Choroid plexus epithelial cell (primary cell): ENCODE results near the gene XPR1.

Source experiments
- DNase-seq: peaks from one replicate; pipeline ENCODE4 v3.0.0-alpha.2; 2010; ENCODE audit warnings: low read depth
- H3K4me3 ChIP-seq: 2 replicates; pipeline ENCODE4 v1.5.1; 2011; ENCODE audit warnings: low read depth, mild to moderate bottlenecking, control low read depth, low read length, moderate library complexity
- CTCF ChIP-seq: conservative IDR thresholded peaks from 2 replicates; pipeline ENCODE4 v1.5.1; 2011; ENCODE audit warnings: low read depth, mild to moderate bottlenecking, control low read depth, inconsistent platforms, low read length, moderate library complexity

XPR1 gene

DNA sequence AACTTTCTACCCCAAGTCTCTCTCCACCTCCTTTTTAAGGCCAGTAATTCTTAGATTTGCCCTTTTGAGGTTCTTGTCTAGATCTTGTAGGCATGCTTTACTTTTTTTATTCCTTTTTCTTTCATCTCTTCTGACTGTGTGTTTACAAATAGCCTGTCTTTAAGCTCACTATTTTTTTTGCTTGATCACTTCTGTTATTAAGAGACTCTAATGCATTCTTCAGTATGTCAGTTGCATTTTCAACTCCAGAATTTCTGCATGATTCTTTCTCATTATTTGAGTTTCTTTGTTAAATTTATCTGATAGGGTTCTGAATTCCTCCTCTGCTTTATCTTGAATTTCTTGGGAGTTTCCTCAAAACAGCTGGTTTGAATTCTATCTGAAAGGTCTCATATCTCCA, 30.9 kb downstream of the XPR1 start:
- no peak for TF ChIP-seq CTCF
- no peak for DNase-seq
- no peak overlapping the region for H3K4me3 ChIP-seq

- no peak overlapping the region for H3K4me3 ChIP-seq
- DNase-seq = no peak
- TF ChIP-seq CTCF = no peak
Observed at GRCh38 chr1:180670681-180671080, 38.9 kb downstream of the XPR1 start.

GRCh38 chr1:180672105-180672504, 40.3 kb downstream of the XPR1 start:
- peak; percentile 33 for DNase-seq
- H3K4me3 ChIP-seq = no peak overlapping the region
- no peak for TF ChIP-seq CTCF

- no peak for DNase-seq
- TF ChIP-seq CTCF = no peak
- H3K4me3 ChIP-seq = no peak overlapping the region
Observed at GRCh38 chr1:180672505-180672904, 40.7 kb downstream of the XPR1 start.

GRCh38 chr1:180674603-180675530, 43.0 kb downstream of the XPR1 start:
- DNase-seq = peak; percentile 55
- TF ChIP-seq CTCF = no peak
- H3K4me3 ChIP-seq = no peak overlapping the region

GRCh38 chr1:180675586-180675985, 43.8 kb downstream of the XPR1 start:
- no peak for TF ChIP-seq CTCF
- peak; percentile 27 for DNase-seq
- H3K4me3 ChIP-seq = no peak overlapping the region
